ENCODE measurements around the gene TMCC1.
"Not testable (repeated sequence)": the region's sequence is repeated elsewhere in the genome, so short reads cannot be mapped to it uniquely, and the experiment has no call there.

The TMCC1 gene

DNA sequence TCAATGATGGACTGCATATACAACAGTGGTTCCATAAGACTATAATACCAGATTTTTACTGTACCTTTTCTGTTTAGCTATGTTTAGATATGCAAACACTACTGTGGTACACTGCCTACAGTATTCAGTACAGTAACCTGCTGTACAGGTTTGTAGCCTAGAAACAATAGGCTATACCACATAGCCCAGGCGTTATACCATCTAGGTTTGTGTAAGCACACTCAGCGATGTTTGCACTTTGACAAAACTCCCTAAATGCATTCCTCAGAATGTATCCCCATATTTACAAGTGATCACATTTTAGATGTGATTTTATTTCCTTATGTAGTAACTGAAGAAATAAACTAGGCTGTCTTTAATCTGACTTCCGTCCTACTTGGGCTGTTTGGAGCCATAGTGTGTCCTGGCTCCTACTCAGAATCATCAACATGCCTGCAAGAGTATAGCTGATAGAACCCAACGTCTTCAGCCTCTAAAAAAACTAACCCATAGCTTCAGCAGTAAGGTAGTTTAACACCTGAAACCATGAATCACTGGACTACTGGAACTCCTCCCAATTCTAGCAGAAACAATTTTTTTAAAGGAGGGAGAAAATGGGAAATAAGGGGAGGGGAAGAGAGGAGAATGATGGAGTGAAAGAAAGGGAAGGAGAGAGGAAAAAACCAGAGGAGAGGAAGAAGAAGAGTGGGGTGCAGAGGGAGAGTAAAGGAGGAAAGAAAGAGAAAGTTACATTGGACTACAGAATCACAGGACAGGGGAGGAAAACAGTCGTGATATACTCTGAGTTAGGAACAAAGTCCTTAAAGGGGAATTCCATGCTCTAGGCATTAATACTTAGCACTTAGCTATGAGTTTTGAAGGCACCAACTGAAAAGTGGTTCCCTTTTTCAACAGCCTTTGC is 219.4 kb downstream of the TMCC1 start:
- no peak for DNase-seq

DNA sequence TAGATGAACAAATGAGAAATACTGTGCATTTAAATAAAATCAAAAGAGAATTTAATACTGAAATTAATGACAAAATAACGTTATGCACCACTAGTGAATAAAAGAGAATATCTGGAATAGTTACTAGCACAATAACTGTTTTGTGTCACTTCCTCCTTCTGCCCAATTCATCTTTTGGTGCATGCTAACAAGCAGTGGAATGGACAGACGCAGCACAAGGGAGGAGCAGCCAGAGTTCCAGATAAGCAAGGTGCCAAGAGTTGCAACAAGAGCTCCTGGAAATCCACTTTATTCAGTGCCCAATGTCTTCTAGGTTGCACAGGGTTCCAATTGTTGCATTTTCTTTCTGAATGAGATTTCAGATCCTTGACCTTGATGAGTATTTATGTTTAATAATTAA is 220.5 kb downstream of the TMCC1 start:
- DNase-seq: no peak

DNA sequence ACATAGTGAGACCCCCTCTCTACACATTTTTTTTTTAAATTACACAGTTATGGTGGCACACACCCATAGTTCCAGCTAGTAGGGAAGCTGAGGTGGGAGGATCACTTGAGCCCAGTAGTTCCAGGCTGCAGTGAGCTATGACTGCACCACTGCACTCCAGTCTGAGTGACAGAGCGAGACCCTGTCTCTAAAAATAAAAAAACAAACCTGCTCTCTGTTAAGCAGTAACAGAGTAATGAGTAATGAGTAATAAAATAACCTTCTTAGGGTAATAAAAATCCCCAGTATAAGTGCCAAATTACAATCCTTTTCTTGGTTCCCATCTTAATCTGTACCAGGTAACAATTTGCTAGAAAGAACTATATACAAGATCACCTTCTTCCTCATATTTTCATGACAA is 221.1 kb downstream of the TMCC1 start:
- DNase-seq: no peak

DNA sequence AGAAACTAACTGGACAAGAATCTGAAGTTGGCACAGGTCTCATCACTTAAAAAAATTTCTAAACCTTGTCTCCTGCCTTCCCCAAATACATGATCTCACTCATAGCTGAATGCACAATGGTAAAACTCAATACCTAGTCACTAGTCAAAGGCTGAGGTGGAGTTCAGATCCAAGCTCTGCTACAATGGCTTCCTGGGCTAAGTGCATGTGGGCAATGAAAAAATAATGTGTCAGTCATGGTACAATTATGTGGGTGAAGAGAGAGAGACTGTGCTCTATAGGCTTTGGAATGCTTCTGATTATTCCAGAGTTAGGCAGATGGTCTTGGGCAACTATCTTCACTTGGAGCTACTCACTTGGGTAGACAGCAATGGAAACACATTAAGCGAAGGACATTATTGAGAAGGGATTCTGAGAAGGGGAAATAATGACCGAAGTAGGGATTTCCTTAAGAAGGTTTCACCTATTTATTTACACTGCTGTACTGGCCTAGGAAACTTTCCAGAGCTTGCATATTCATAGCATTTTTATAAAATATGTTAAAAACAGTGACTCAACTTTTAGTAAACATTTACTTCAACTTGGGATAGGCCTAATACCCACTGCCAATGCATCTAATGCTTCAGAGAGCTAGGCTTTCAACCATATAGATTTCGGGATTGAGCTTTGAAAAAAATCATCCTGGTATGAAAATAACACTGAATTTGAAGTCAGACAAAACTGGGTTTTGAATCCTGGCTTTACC is 228.3 kb downstream of the TMCC1 start:
- DNase-seq: no peak

DNA sequence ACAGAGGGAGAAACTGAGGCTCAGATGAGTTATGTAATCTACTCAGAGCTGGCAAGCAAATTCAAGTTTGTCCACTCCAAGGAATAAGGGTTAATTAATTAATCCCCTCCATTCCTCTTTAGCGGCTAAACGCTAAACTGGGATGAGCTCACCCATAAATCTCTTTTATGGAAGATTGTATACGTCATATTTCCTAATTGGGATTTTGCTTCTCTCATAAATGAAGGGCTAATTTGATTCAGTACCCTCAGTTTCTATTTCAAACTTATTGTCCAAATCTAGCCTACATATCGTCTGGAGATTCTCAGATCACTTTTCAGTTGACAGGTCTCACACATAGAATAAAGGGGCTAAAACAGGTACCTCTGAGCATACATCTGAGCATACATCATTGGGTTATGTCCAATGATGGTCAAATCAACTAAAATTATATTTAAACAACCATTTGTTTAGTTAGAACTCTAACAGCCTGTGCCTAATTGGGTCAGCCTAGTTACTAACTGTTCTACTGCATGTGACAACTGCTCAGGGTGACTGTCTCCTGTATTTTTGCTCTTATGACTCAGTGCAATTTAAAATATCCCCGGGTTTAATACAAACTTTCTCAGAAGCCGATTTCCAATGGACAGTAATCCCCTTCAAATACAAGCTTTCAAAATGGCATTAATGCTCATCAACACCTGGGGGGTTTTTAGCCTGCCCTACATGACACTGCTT is 229.4 kb downstream of the TMCC1 start:
- no peak for DNase-seq

DNA sequence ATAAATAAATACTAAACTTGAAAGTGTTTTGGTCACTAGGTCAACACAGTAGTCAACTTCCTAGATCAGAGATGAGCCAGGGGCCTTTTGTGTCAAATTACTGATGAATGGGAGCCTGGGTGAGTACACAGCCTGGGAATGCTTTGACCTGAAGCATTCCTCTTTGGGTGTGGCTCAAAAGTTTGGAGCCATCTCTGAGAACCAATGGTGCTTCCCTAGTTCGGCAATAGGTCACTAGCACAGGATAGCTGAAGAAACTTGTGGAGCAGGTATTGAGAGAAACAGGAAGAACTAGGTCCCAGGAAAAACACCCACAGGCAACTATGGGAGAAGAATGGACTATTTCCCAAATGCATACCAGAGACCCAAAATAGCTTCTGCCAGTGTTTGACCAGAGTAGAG is 230.5 kb downstream of the TMCC1 start:
- DNase-seq: no peak

DNA sequence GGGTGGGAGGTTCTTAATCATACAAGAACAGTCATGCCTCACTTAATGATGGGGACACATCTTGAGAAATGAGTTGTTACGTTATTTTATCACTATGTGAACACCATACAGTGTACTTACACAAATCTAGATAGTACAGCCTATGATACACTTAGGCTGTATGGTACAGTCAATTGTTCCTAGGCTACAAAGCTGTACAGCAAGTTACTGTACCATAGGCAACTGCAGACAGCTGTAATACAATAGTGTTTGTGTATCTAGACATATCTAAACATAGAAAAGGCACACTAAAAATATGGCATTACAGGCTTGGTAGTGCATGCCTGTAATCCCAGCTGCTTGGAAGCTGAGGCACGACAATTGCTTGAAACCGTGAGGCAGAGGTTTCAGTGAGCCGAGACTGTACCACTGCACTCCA is 231.3 kb downstream of the TMCC1 start:
- DNase-seq: no peak

DNA sequence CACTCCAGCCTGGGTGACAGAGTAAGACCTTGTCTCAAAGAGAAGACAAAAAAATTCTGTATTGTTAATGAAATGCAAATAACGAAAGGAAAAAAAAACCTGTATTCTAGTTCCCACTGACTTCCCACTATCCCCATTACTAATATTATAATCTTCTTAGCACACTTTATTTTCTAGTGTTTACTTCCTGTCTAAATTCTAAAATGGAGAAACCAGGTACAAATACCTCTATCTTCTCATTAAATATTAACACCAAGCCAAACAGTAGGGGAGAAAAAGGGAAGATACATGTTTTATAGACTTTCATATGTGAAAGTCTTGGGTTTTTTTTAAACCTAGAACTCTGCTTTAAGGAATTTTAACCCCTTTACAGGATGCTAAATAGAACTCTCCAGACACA is 231.7 kb downstream of the TMCC1 start:
- DNase-seq: no peak

DNA sequence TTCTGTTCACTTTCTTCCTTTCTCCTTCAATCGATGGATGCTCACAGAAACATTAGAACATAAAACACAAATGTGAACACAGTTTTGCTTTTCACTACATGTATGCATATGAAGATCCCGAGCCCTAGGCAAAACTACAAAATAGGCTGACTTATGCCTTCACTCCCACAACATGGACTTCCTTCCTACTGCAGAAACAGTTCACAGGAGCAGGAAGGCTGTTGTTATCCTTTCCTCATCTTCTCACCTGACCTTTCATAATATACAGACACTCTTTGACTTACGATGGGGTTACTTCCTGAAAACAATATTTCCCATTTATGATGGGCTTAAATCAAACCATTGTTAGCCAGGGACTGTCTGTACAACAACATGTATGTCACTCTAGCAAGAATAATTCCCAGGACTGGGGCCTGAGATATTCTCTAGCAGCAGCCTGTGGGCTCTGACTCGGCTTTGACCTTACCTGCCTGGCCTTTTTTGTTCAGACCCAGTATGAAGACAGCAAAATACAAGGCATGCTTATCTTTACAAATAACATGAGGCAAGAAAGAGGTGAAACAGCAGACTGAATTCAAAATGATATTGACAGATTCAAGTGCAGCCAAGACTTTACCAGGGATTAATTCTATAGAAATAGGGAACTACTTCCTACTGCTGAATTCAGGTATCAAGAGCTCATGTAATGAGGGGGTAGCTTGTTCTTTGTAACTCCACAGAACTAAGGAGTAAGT is 235.2 kb downstream of the TMCC1 start:
- no peak for DNase-seq

DNA sequence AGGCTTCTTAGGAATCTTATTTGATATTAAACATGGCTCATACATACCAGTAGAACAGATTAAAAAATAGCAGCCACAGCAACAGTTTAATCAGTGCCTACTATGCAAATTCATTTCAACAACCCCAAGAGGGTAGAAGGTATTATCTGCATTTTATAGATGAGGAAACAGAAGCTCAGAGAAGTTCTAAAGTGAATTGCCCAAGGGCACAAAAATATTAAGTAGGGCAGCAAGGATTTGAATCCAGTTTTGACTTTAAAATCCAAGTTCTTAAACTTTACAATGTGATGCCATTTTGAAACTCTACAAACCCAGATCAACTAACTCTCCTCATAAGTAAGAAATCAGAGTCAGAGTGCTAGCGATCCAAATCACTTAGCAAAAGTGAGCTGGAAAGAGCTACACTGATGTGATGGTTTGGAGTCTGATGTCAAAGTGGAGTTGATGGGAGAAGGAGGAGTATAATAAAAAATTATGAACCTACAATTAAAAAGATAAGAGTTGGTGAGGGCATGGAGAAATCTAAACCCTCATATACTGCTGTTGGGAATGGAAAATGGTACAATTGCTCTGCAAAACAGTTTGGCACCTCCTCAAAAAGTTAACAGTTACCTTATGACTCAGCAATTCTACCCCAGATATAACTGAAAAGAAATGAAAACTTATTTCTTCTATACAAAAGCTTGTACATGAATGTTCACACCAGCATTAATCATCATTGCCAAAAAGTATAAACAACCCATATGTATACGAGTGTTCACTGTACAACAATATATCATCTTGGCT is 236.1 kb downstream of the TMCC1 start:
- no peak for DNase-seq

DNA sequence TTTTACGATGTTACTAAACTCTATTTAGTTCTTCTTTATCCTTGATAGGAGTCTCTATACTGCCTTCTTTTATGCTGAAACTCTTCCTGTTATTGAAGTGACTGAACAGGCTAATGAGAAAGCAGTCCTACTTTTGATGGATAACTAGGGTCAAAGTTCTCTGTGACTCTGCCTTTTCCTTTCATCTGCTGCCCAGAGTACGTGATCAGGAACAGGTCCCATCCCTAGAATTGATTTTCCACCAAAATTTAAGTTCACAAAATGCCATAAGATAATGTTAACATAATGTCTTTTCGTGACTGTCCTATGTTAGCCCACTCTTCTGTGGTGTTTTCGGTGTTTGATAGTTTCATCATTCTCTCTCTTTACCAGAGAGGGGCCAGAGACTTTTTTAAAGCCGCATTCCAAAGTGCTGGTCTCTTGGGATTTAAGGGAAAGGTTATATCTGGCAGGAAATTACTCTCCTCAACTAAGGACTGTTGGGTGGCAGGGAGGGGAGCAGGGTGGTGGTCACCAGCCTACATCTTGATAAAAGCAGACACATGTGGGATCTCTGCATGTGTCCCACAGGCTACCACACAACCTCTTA is 236.8 kb downstream of the TMCC1 start:
- no peak for DNase-seq

DNA sequence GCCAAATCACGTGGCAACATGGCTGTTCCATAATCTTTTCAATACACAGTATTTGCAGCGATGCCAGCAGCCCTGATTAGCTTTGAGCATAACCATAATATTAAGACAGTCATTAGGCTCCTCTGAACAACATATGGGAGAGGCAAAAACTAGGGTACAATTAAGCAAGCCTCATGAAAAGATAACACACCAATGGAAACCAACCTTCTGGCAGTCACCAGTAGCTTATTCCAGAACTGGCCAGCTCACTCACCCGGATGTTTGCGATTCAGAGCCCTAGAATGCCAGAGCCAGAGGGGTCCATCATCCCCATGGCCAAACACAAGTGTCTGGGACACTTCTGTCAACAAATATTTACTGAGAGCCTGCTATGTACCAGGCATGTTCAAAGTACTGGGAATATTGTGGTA is 238.2 kb downstream of the TMCC1 start:
- DNase-seq: no peak

DNA sequence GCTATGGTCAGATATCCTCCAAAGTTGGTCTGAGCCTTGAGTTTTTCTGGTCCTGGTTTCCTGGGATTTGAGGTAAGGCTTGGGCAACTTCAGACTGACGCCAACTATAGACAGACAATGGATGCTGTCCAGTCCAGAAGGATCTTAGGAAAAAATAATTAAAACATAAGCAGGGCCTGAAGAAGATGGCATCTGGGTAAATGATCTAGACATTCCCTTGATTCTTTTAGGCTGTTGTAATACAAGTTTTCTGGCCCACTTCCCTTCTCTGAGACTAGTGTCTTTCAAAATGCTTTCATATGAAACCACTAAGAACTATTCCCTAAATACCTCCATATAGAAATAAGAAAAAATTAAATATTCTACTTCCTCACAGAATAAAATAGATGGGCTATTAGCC is 239.4 kb downstream of the TMCC1 start:
- no peak for DNase-seq

DNA sequence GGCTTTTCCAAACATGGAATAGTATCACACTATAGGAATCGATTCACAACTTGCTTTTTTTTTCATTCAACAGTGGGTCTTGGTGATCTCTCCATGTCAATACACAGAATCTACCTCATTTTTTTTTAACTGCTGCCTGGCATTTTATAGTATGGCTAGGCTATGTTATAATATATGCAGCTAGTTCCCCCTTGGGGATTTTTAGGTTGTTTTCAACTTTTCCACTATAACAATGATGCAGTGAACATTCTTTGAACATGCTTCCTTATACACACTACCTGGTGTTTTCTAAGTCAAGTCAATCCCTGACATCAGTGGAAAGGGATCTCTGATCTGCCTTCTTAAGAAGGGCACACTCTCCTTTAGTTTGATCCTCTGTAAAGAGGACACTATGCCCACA is 240.5 kb downstream of the TMCC1 start:
- DNase-seq: no peak

DNA sequence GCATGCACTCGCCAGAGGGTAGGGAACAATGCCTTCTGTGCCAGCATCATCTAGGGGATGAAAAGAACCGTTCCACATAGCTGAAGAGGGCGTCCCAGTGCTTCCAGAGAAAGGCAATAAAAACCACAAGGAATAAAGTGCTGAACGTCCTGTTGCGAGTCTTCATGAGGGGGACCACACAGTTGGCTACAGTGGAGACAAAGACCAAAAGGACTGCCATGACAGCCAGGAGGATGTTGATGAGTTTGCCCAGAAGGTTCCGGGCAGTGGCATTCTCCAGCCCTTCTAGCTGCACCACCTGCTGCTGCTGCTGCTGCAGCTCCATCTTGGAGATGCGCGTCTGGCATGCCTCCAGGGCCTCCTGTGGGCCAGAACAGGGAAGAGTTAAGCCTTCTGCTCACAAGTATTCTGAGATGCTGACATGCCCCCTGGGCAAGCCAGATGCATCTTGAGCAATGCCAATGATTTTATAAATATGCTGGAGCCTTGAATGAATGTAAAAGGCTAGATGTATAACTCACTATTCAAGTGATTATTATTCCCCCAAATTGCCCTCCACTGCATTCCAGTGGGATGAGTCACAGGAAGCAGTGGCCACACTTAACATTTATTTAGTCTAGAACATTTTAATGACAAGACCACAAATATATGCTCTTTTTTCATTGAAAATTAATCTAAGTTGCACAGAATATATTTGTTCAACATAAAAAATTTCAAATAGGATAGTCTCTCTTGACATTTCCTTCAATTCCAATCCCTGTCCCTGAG is 241.9 kb downstream of the TMCC1 start:
- DNase-seq: peak; percentile 53

DNA sequence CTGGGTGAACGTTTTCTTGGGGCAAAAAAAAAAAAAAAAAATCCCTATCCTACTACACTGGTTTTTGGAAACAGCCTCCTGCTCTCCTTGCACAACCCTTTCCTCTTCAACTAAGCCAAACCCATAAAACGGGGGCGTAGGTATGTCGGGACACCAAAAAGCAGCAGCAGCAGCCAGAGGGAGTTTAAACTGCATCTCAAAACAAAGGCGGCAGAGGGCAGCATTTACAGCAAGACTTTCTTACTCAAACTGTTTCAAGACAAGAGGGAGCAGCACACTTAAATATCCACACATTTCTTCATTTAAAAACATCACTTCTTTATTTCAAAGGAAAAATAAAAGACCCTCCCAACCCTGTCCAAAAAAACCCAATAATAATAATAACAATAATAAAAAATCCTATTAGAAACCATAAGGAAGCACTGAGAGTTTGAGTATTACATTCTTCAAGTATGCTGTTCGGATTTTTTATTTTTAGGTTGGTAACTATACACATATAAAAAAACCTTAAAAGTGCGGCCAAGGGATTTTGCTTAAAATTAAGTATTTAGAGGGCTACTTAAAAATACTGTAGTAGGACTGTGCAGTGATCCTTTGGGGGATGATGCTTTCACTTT is 243.1 kb downstream of the TMCC1 start:
- peak; percentile 61 for DNase-seq

DNA sequence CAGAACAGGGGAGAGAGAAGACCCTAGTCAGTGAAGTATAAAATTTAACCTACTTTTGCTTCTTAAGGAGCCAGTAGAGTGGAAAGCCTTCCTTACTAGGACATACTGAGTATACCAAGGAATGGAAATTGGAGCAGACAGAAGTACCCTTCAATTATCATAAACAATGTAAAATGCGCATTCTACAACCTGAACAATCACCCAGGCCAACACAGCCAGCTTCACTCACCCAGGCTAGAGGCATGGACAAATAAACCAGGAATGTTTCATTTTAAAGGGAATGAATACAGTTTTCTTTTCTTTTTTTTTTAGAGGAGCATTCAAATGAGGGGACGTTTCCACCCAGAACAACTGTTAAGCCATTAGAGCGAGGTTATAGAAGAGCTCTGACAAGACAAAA is 245.1 kb downstream of the TMCC1 start:
- DNase-seq: no peak

DNA sequence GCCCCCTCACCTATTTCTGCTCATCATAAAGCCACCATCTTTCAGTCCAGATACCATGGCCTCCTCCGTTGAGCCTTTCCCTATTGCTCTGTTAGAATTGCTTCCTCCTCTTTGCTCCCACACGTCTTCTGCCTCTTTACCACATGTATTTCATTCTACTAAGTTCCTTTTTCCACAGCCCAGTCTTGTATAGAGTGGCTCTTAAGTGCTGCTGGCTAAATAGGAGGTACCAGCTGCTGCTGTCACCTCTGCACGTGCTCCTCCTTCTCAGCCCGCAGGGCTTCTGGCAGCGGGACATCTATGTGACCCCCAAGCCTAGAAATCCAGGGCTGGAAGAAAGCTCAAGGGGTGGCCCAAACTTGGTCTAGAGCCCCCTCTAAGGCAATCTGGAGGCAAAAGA is 248.2 kb downstream of the TMCC1 start:
- no peak for DNase-seq

DNA sequence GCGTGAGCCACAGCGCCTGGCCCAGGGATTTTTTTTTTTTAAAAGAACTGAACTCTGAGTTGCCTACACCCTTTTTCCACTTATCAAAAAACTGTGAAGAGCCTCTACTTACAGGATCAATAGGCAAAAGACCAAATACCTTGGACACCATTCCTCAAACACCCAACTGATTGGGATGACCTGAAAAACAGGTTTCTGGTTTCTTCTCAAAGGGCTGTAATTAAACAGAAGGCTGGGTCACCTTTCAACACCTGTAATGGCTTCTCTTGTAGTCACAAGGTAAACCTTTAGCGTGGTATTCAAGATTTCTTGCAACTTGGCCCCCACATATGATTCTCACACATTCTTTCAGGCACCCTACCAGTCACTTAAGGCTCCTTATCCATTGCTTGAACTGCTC is 248.7 kb downstream of the TMCC1 start:
- no peak for DNase-seq

DNA sequence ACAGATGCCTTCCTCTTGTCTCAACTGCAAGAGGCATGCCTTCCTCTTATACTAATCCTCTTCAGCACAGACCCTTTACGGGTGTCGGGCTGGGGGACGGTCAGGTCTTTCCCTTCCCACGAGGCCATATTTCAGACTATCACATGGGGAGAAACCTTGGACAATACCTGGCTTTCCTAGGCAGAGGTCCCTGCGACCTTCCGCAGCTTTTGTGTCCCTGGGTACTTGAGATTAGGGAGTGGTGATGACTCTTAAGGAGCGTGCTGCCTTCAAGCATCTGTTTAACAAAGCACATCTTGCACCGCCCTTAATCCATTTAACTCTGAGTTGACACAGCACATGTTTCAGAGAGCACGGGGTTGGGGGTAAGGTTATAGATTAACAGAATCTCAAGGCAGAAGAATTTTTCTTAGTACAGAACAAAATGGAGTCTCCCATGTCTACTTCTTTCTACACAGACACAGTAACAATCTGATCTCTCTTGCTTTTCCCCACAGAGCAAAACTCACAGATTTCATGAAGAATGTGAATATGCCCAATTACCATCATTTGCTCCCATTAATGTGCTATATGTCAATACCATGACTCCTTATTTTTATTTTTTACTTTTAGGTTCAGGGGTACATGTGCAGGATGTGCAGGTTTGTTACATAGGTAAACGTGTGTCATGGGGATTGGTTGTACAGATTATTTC is 251.8 kb downstream of the TMCC1 start:
- DNase-seq: not testable (repeated sequence)
